GM03348 (cell line): Measurements from ENCODE around the gene BICD2.

Experiments used
- DNase-seq: peaks from one replicate; pipeline ENCODE4 v3.0.0; 2012; ENCODE audit warnings: low spot score

Gene BICD2

GRCh38 chr9:92668746-92669526 lies 95.7 kb downstream of the BICD2 start:
- DNase-seq, result peak; percentile 88

- no peak for DNase-seq
These were observed 97.6 kb downstream of the BICD2 start for GRCh38 chr9:92666912-92667532.

- DNase-seq, result no peak
These were observed 98.4 kb downstream of the BICD2 start for GRCh38 chr9:92666236-92666635.

- no peak for DNase-seq
These were observed 98.8 kb downstream of the BICD2 start for GRCh38 chr9:92665836-92666235.

- DNase-seq, result no peak
These were observed 100.1 kb downstream of the BICD2 start for GRCh38 chr9:92664394-92665152.

GRCh38 chr9:92663951-92664350 lies 100.7 kb downstream of the BICD2 start:
- no peak for DNase-seq

- no peak for DNase-seq
These were observed 101.5 kb downstream of the BICD2 start for GRCh38 chr9:92663126-92663525.

- DNase-seq, result no peak
These were observed 102.9 kb downstream of the BICD2 start for GRCh38 chr9:92661743-92662142.
